Measurements from ENCODE around the gene PCP4L1.

PCP4L1 gene

GRCh38 chr1:161330346-161330745 is 71.8 kb downstream of the PCP4L1 start:
- no peak for FAIRE-seq
- DNase-seq (ENCODE audit: insufficient read length, low spot score), result no peak
- TF ChIP-seq POLR2AphosphoS5 (IDR thresholded peaks at IDR 0.05; ENCODE audit: low read depth, low read length) (no peak), PAX5 (IDR thresholded peaks at IDR 0.05; ENCODE audit: insufficient read depth, low read length, severe bottlenecking) (no peak), TAF1 (IDR thresholded peaks at IDR 0.05; ENCODE audit: low read depth, low read length) (no peak), SPI1 (IDR thresholded peaks at IDR 0.05; ENCODE audit: low read depth, low read length) (no peak), POLR2A (IDR thresholded peaks at IDR 0.05; ENCODE audit: low read depth, low read length) (no peak), POU2F2 (IDR thresholded peaks at IDR 0.05; ENCODE audit: low read depth, low read length) (no peak)

GRCh38 chr1:161333166-161333565 is 74.6 kb downstream of the PCP4L1 start:
- DNase-seq (ENCODE audit: insufficient read length, low spot score) (no peak), FAIRE-seq (no peak)
- TF ChIP-seq POLR2AphosphoS5 (IDR thresholded peaks at IDR 0.05; ENCODE audit: low read depth, low read length) (no peak), PAX5 (IDR thresholded peaks at IDR 0.05; ENCODE audit: insufficient read depth, low read length, severe bottlenecking) (no peak), SPI1 (IDR thresholded peaks at IDR 0.05; ENCODE audit: low read depth, low read length) (no peak), POU2F2 (IDR thresholded peaks at IDR 0.05; ENCODE audit: low read depth, low read length) (no peak), TAF1 (IDR thresholded peaks at IDR 0.05; ENCODE audit: low read depth, low read length) (no peak), POLR2A (IDR thresholded peaks at IDR 0.05; ENCODE audit: low read depth, low read length) (no peak)

Measured in GM12891 (cell line).